Subcutaneous abdominal adipose tissue (tissue), 5 donors: Measurements from ENCODE around the gene DESI1.
"Not testable (repeated sequence)": the region's sequence is repeated elsewhere in the genome, so short reads cannot be mapped to it uniquely, and the experiment has no call there.

Experiments
- H3K27ac ChIP-seq: one replicate; pipeline ENCODE4 v1.7.0; 2013; ENCODE audit warnings: low read depth, mild to moderate bottlenecking, inconsistent platforms, low read length, moderate library complexity
- H3K27me3 ChIP-seq, 5 donors: one replicate each; pipeline ENCODE4 v1.7.0; 2013; ENCODE audit warnings: low read length in 5 of 5, inconsistent platforms in 1 of 5; ENCODE audit not compliant: control insufficient read depth in 5 of 5, insufficient read depth in 4 of 5
- H3K36me3 ChIP-seq, 5 donors: one replicate each; pipeline ENCODE4 v1.7.0; 2013; ENCODE audit warnings: low read length in 5 of 5; ENCODE audit not compliant: control insufficient read depth in 5 of 5, insufficient read depth in 5 of 5
- H3K4me1 ChIP-seq, 5 donors: one replicate each; pipeline ENCODE4 v1.7.0; 2013; ENCODE audit warnings: low read length in 5 of 5, mild to moderate bottlenecking in 3 of 5, moderate library complexity in 1 of 5; ENCODE audit not compliant: control insufficient read depth in 5 of 5, insufficient read depth in 5 of 5
- H3K4me3 ChIP-seq, 5 donors: one replicate each; pipeline ENCODE4 v1.7.0; 2013; ENCODE audit warnings: low read length in 5 of 5, low read depth in 1 of 5
- H3K9ac ChIP-seq, 5 donors: one replicate each; pipeline ENCODE4 v1.7.0; 2013; ENCODE audit warnings: low read length in 5 of 5, mild to moderate bottlenecking in 4 of 5, moderate library complexity in 3 of 5
- H3K9me3 ChIP-seq, 5 donors: one replicate each; pipeline ENCODE4 v1.7.0; 2013; ENCODE audit warnings: low read length in 5 of 5; ENCODE audit not compliant: control insufficient read depth in 5 of 5
- donor health status: healthy.
- donor health status: healthy.
- donor health status: healthy.
- donor health status: healthy.
- donor health status: healthy.

Gene DESI1

GRCh38 chr22:41620589-41621098 lies at the start of gene DESI1:
Gene DESI1 (minus strand): TSS chr22:41621043. CDS start chr22:41620839, 204 bp downstream.
- Histone ChIP-seq H3K9ac (peak within 1 kb of the TSS; percentile 84 to 100 (median 95)), H3K27me3 (no peaks in the 10 kb centered on the region), H3K27ac (peak within 1 kb of the TSS; percentile 99), H3K4me1 (peaks cover 5 to 25% (median 23%) of the 10 kb centered on the region in 5 donors), H3K9me3 (no peaks in the 10 kb centered on the region), H3K36me3 (peaks cover 0 to 24% (median 16%) of the 10 kb centered on the region in 5 donors), H3K4me3 (peak within 1 kb of the TSS; percentile 85 to 96 (median 89))

GRCh38 chr22:41668971-41669911 lies 48.4 kb upstream of the DESI1 start:
- no peak overlapping the region for H3K4me3 ChIP-seq
- peaks cover 3 to 18% (median 11%) of the 10 kb centered on the region in 5 donors for H3K4me1 ChIP-seq
- H3K27me3 ChIP-seq: no peaks in the 10 kb centered on the region
- H3K9ac ChIP-seq: no peak overlapping the region
- H3K9me3 ChIP-seq: no peaks in the 10 kb centered on the region
- H3K36me3 ChIP-seq: peaks cover 6 to 25% (median 20%) of the 10 kb centered on the region in 5 donors
- peak overlapping the region; percentile 19 for H3K27ac ChIP-seq

- Histone ChIP-seq H3K27ac (no peak overlapping the region), H3K36me3 (peaks cover 29 to 54% (median 50%) of the 10 kb centered on the region in 5 donors), H3K4me1 (peaks cover 3 to 18% (median 11%) of the 10 kb centered on the region in 5 donors), H3K4me3 (no peak overlapping the region), H3K9ac (no peak overlapping the region), H3K27me3 (no peaks in the 10 kb centered on the region), H3K9me3 (no peaks in the 10 kb centered on the region)
These were observed 44.1 kb upstream of the DESI1 start for GRCh38 chr22:41664951-41665350.

GRCh38 chr22:41664490-41664889 lies 43.6 kb upstream of the DESI1 start:
- H3K27ac ChIP-seq: no peak overlapping the region
- peaks cover 3 to 17% (median 11%) of the 10 kb centered on the region in 5 donors for H3K4me1 ChIP-seq
- no peaks in the 10 kb centered on the region for H3K27me3 ChIP-seq
- no peaks in the 10 kb centered on the region for H3K9me3 ChIP-seq
- H3K4me3 ChIP-seq: no peak overlapping the region
- no peak overlapping the region for H3K9ac ChIP-seq
- peaks cover 29 to 58% (median 55%) of the 10 kb centered on the region in 5 donors for H3K36me3 ChIP-seq

GRCh38 chr22:41663594-41663993 lies 42.8 kb upstream of the DESI1 start:
- Histone ChIP-seq H3K36me3 (peaks cover 29 to 67% (median 64%) of the 10 kb centered on the region in 5 donors), H3K4me1 (peaks cover 3 to 13% (median 11%) of the 10 kb centered on the region in 5 donors)
- H3K4me3 ChIP-seq, H3K27me3 ChIP-seq, H3K9me3 ChIP-seq, H3K27ac ChIP-seq, H3K9ac ChIP-seq: not testable (repeated sequence)

GRCh38 chr22:41661713-41662112 lies 40.9 kb upstream of the DESI1 start:
- no peak overlapping the region for H3K4me3 ChIP-seq
- no peak overlapping the region for H3K27ac ChIP-seq
- peaks cover 0 to 3% (median under 1%) of the 10 kb centered on the region in 5 donors for H3K4me1 ChIP-seq
- no peaks in the 10 kb centered on the region for H3K9me3 ChIP-seq
- H3K27me3 ChIP-seq: no peaks in the 10 kb centered on the region
- no peak overlapping the region for H3K9ac ChIP-seq
- H3K36me3 ChIP-seq: peaks cover 35 to 84% (median 80%) of the 10 kb centered on the region in 5 donors

- Histone ChIP-seq H3K9ac (no peak overlapping the region), H3K4me3 (no peak overlapping the region), H3K36me3 (peaks cover 35 to 91% (median 86%) of the 10 kb centered on the region in 5 donors), H3K27ac (no peak overlapping the region), H3K9me3 (no peaks in the 10 kb centered on the region), H3K4me1 (no peaks in the 10 kb centered on the region), H3K27me3 (no peaks in the 10 kb centered on the region)
These were observed 40.2 kb upstream of the DESI1 start for GRCh38 chr22:41661088-41661487.

GRCh38 chr22:41660416-41660815 lies 39.6 kb upstream of the DESI1 start:
- Histone ChIP-seq H3K9me3 (no peaks in the 10 kb centered on the region), H3K27me3 (no peaks in the 10 kb centered on the region), H3K4me3 (no peak overlapping the region), H3K36me3 (peaks cover 35 to 97% (median 90%) of the 10 kb centered on the region in 5 donors), H3K9ac (no peak overlapping the region), H3K27ac (no peak overlapping the region), H3K4me1 (no peaks in the 10 kb centered on the region)

GRCh38 chr22:41659941-41660340 lies 39.1 kb upstream of the DESI1 start:
- H3K27me3 ChIP-seq: no peaks in the 10 kb centered on the region
- no peak overlapping the region for H3K4me3 ChIP-seq
- no peak overlapping the region for H3K27ac ChIP-seq
- H3K9me3 ChIP-seq: no peaks in the 10 kb centered on the region
- no peak overlapping the region for H3K9ac ChIP-seq
- H3K36me3 ChIP-seq: peaks cover 38 to 98% (median 89%) of the 10 kb centered on the region in 5 donors
- no peaks in the 10 kb centered on the region for H3K4me1 ChIP-seq

GRCh38 chr22:41658869-41659268 lies 38.0 kb upstream of the DESI1 start:
- Histone ChIP-seq H3K4me1 (no peaks in the 10 kb centered on the region), H3K36me3 (peaks cover 38 to 98% (median 90%) of the 10 kb centered on the region in 5 donors), H3K9ac (no peak overlapping the region), H3K4me3 (no peak overlapping the region), H3K27ac (no peak overlapping the region), H3K27me3 (no peaks in the 10 kb centered on the region), H3K9me3 (no peaks in the 10 kb centered on the region)
